ENCODE data around the gene MYO1D.
"Not testable (repeated sequence)": the region's sequence is repeated elsewhere in the genome, so short reads cannot be mapped to it uniquely, and the experiment has no call there.

Gene MYO1D

DNA sequence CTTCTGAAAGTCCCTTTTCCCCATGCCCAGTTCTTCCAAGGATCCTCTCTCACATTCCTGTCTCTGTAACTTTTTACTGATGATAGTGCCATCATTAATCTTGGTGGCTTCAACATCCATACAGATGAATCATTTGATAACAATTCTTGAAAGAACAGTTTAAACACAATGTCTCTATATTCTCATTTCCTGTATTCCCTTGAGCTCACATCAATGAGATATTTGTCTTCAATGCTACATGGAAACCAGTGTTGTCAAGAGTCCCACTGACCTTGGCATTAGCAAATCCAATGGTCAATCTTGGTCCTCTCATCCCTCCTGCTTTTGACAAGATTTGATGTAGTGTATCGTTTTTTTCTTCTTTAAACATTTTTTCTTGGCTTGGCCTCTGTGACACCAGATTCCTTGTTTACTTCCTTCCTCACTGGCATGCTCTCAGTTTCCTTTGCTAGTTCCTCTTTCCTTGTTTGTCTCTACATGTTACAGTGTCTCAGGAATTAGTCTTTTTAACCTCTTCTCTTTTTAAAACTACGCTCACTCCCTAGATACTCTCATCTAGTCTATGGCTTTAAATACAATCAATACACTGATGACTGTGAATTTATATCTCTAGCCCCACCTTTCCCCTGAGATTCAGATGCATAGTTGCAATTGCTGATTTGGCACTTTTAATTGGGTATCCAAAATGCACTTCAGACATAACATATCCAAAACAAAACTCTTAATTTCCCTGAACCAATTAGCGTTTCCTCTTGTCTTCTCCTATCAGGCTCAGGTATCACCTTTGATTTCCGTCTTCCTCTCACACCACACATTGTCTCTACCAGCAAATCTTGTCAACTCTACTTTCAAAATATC, 134.0 kb downstream of the MYO1D start:
- DNase-seq = no peak
- no peaks in the 10 kb centered on the region for H3K4me1 ChIP-seq (ENCODE audit: low read length)
- H3K9ac ChIP-seq (ENCODE audit: low read length) = no peak overlapping the region
- no peaks in the 10 kb centered on the region for H3F3A ChIP-seq (ENCODE audit: insufficient read depth, low read length)
- H3K36me3 ChIP-seq (replicated peaks; ENCODE audit: insufficient read depth, low read length) = no peaks in the 10 kb centered on the region; the same call in 1 of the 2 replicates
- no peak overlapping the region for H3K27ac ChIP-seq (ENCODE audit: low read length)
- TF ChIP-seq EZH2phosphoT487 (IDR thresholded peaks at IDR 0.05; ENCODE audit: low read length) (no peak), EZH2 (optimal IDR thresholded peaks at IDR 0.05; ENCODE audit: low read depth, low read length) (no peak)
- TF ChIP-seq, protein P1, sequence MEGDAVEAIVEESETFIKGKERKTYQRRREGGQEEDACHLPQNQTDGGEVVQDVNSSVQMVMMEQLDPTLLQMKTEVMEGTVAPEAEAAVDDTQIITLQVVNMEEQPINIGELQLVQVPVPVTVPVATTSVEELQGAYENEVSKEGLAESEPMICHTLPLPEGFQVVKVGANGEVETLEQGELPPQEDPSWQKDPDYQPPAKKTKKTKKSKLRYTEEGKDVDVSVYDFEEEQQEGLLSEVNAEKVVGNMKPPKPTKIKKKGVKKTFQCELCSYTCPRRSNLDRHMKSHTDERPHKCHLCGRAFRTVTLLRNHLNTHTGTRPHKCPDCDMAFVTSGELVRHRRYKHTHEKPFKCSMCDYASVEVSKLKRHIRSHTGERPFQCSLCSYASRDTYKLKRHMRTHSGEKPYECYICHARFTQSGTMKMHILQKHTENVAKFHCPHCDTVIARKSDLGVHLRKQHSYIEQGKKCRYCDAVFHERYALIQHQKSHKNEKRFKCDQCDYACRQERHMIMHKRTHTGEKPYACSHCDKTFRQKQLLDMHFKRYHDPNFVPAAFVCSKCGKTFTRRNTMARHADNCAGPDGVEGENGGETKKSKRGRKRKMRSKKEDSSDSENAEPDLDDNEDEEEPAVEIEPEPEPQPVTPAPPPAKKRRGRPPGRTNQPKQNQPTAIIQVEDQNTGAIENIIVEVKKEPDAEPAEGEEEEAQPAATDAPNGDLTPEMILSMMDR (IDR thresholded peaks at IDR 0.05; ENCODE audit: low read length) = no peak
- no peak overlapping the region for H3K4me3 ChIP-seq (ENCODE audit: low read length)
- H3K79me2 ChIP-seq (ENCODE audit: low read length) = no peaks in the 10 kb centered on the region
- H4K20me1 ChIP-seq (ENCODE audit: insufficient read depth, low read length) = no peaks in the 10 kb centered on the region
- no peak overlapping the region for H3K4me2 ChIP-seq (ENCODE audit: low read depth, low read length)
- no peak overlapping the region for H2AFZ ChIP-seq (ENCODE audit: low read length)
- H3K27me3 ChIP-seq (replicated peaks; ENCODE audit: insufficient read depth, low read length) = no peaks in the 10 kb centered on the region
- H3K9me3 ChIP-seq (replicated peaks; ENCODE audit: insufficient read depth, low read length) = no peaks in the 10 kb centered on the region
- no peaks in the 10 kb centered on the region for H3K9me2 ChIP-seq (replicated peaks; ENCODE audit: insufficient read depth, low read length)

DNA sequence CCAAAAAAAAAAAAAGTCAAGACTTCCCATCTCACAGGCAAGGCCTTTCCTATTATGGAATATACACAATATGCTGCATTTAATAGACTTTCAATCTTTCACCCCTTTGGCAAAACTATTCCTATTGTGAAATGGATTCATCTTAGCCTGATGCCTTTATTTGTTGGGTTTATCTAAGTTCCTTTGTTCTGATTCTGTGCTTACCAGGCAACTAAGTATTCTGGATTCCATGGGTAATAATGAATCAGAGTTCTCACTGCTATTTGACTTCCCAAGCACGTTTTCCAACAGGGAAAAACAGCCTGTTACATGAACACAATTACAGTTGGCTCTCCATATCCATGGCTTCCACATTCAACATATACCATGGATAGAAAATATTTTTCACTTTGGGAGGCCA, 135.5 kb downstream of the MYO1D start:
- H3K4me2 ChIP-seq (ENCODE audit: low read depth, low read length) = no peak overlapping the region
- H3K9ac ChIP-seq (ENCODE audit: low read length) = no peak overlapping the region
- no peaks in the 10 kb centered on the region for H3K9me3 ChIP-seq (replicated peaks; ENCODE audit: insufficient read depth, low read length)
- H2AFZ ChIP-seq (ENCODE audit: low read length) = no peak overlapping the region
- H3K9me2 ChIP-seq (replicated peaks; ENCODE audit: insufficient read depth, low read length) = no peaks in the 10 kb centered on the region
- no peak overlapping the region for H3K27ac ChIP-seq (ENCODE audit: low read length)
- no peaks in the 10 kb centered on the region; the same call in 1 of the 2 replicates for H3K36me3 ChIP-seq (replicated peaks; ENCODE audit: insufficient read depth, low read length)
- no peaks in the 10 kb centered on the region for H3K4me1 ChIP-seq (ENCODE audit: low read length)
- no peaks in the 10 kb centered on the region for H3K79me2 ChIP-seq (ENCODE audit: low read length)
- H3K27me3 ChIP-seq (replicated peaks; ENCODE audit: insufficient read depth, low read length) = no peaks in the 10 kb centered on the region
- H3K4me3 ChIP-seq (ENCODE audit: low read length) = no peak overlapping the region
- H4K20me1 ChIP-seq (ENCODE audit: insufficient read depth, low read length) = no peaks in the 10 kb centered on the region
- H3F3A ChIP-seq (ENCODE audit: insufficient read depth, low read length) = no peaks in the 10 kb centered on the region
- TF ChIP-seq EZH2 (optimal IDR thresholded peaks at IDR 0.05; ENCODE audit: low read depth, low read length) (no peak), EZH2phosphoT487 (IDR thresholded peaks at IDR 0.05; ENCODE audit: low read length) (no peak)
- TF ChIP-seq, protein P1 (IDR thresholded peaks at IDR 0.05; ENCODE audit: low read length) = no peak
- DNase-seq = no peak

DNA sequence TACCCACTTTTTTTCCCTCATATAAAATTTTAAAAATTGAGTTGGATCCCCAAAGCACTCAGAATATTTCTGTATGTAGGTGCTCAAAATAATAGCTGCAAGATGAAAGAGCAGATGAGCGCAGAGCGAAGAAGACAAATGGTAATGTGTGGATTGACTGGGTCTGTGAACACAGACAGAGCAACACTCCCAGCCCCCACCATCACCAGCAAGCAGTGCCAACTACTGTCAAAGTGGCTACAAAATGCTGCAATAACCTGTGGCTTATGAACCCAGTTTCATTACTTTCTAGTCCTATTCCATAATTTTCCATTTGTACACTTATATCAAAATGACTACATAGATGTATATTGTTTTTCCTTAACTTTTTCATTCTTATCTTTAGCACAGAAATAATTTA, 137.2 kb downstream of the MYO1D start:
- Histone ChIP-seq H3F3A (ENCODE audit: insufficient read depth, low read length) (no peaks in the 10 kb centered on the region), H3K36me3 (replicated peaks; ENCODE audit: insufficient read depth, low read length) (no peaks in the 10 kb centered on the region; the same call in none of the 2 replicates), H3K9me3 (replicated peaks; ENCODE audit: insufficient read depth, low read length) (no peaks in the 10 kb centered on the region), H2AFZ (ENCODE audit: low read length) (no peak overlapping the region), H3K27me3 (replicated peaks; ENCODE audit: insufficient read depth, low read length) (no peaks in the 10 kb centered on the region), H3K4me3 (ENCODE audit: low read length) (no peak overlapping the region), H3K9ac (ENCODE audit: low read length) (no peak overlapping the region), H4K20me1 (ENCODE audit: insufficient read depth, low read length) (no peaks in the 10 kb centered on the region), H3K27ac (ENCODE audit: low read length) (no peak overlapping the region), H3K79me2 (ENCODE audit: low read length) (no peaks in the 10 kb centered on the region), H3K4me2 (ENCODE audit: low read depth, low read length) (no peak overlapping the region), H3K4me1 (ENCODE audit: low read length) (no peaks in the 10 kb centered on the region), H3K9me2 (replicated peaks; ENCODE audit: insufficient read depth, low read length) (no peaks in the 10 kb centered on the region)
- TF ChIP-seq, protein P1 (IDR thresholded peaks at IDR 0.05; ENCODE audit: low read length) = no peak
- TF ChIP-seq EZH2 (optimal IDR thresholded peaks at IDR 0.05; ENCODE audit: low read depth, low read length) (no peak), EZH2phosphoT487 (IDR thresholded peaks at IDR 0.05; ENCODE audit: low read length) (no peak)
- no peak for DNase-seq

DNA sequence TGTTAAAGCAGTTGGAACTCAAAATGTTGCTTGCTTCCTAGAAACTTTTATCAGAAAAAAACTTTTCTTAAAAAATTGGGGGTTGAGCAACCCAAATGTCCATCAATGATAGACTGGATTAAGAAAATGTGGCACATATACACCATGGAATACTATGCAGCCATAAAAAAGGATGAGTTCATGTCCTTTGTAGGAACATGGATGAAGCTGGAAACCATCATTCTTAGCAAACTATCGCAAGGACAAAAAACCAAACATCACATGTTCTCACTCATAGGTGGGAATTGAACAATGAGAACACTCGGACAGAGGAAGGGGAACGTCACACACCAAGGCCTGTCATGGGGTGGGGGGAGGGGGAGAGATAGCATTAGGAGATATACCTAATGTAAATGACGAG, 137.8 kb downstream of the MYO1D start:
- H3K27ac ChIP-seq (ENCODE audit: low read length); H2AFZ ChIP-seq (ENCODE audit: low read length); H3K27me3 ChIP-seq (replicated peaks; ENCODE audit: insufficient read depth, low read length); H3K9me2 ChIP-seq (replicated peaks; ENCODE audit: insufficient read depth, low read length); H3K79me2 ChIP-seq (ENCODE audit: low read length); H3F3A ChIP-seq (ENCODE audit: insufficient read depth, low read length); H3K36me3 ChIP-seq (replicated peaks; ENCODE audit: insufficient read depth, low read length); H3K9ac ChIP-seq (ENCODE audit: low read length); DNase-seq; H3K4me3 ChIP-seq (ENCODE audit: low read length); H3K9me3 ChIP-seq (replicated peaks; ENCODE audit: insufficient read depth, low read length); H3K4me1 ChIP-seq (ENCODE audit: low read length); H4K20me1 ChIP-seq (ENCODE audit: insufficient read depth, low read length); H3K4me2 ChIP-seq (ENCODE audit: low read depth, low read length): not testable (repeated sequence)

Measured in MM.1S (cell line).